H1 (cell line): ENCODE results near the gene ADAMTS3. TPM values are rescaled to one million over a fixed set of nuclear protein-coding genes. Genes with fewer than 3 reads are reported as not detected.

Experiments
- CTCF ChIA-PET: fragments of 300-600 bp; sonication (Branson Sonifier 250); formaldehyde crosslinking; loops from one replicate; lab custom pipeline; 2021; ENCODE audit not compliant: partially characterized antibody; lab: Charles Lee
- POLR2A ChIA-PET: fragments of 300-600 bp; sonication (Branson Sonifier 250); formaldehyde crosslinking; loops from one replicate; lab custom pipeline; 2021; ENCODE audit warnings: inconsistent platforms; ENCODE audit not compliant: partially characterized antibody; lab: Charles Lee
- DNase-seq, 2 experiments: peaks; one replicate each; pipeline versions ENCODE4 v3.0.0 to v3.0.0-alpha.2; 2010 to 2022; ENCODE audit warnings: low spot score in 2 of 2, low read depth in 1 of 2, mixed read lengths in 1 of 2
- FAIRE-seq: peaks from 2 replicates; lab custom pipeline; 2011; peaks lifted over from hg19 to GRCh38; lab: Jason Lieb, UNC
- H2AFZ ChIP-seq: 2 replicates; pipeline ENCODE4 v1.8.1; 2012; ENCODE audit warnings: low read length, inconsistent platforms
- H2AK5ac ChIP-seq: 2 replicates; pipeline ENCODE4 v1.6.1; 2013; ENCODE audit warnings: low read depth, low read length
- H2BK120ac ChIP-seq: replicated peaks from 2 replicates; pipeline ENCODE3; 2013; ENCODE audit warnings: low read depth, low read length, inconsistent platforms
- H2BK12ac ChIP-seq: 2 replicates; pipeline ENCODE4 v1.6.1; 2013; ENCODE audit warnings: low read depth, low read length
- H2BK15ac ChIP-seq: 2 replicates; pipeline ENCODE4 v1.6.1; 2013; ENCODE audit warnings: low read length
- H2BK20ac ChIP-seq: 2 replicates; pipeline ENCODE4 v1.6.1; 2013; ENCODE audit warnings: low read length
- H2BK5ac ChIP-seq: 2 replicates; pipeline ENCODE4 v1.6.1; 2013; ENCODE audit warnings: low read depth, low read length
- H3K14ac ChIP-seq: 2 replicates; pipeline ENCODE4 v1.6.1; 2013; ENCODE audit warnings: inconsistent platforms; ENCODE audit not compliant: insufficient read length
- H3K18ac ChIP-seq: 2 replicates; pipeline ENCODE4 v1.6.1; 2013; ENCODE audit warnings: low read length; ENCODE audit errors: extremely low read depth
- H3K23ac ChIP-seq: 2 replicates; pipeline ENCODE4 v1.6.1; 2013; ENCODE audit warnings: inconsistent platforms; ENCODE audit not compliant: insufficient read length
- H3K23me2 ChIP-seq: 2 replicates; pipeline ENCODE4 v1.6.1; 2013; ENCODE audit warnings: low read depth, low read length
- H3K27ac ChIP-seq: 2 replicates; pipeline ENCODE4 v1.6.1; 2011; ENCODE audit warnings: low read depth, low read length, inconsistent platforms
- H3K27me3 ChIP-seq, 4 experiments: replicated peaks in 1 of 4; 1 replicate in 1 of 4; 2 replicates in 3 of 4; pipeline versions ENCODE4 v1.6.1 to v1.8.1; 2011 to 2013; ENCODE audit warnings: low read length in 3 of 4, mild to moderate bottlenecking in 3 of 4, inconsistent platforms in 2 of 4, mixed read lengths in 2 of 4, moderate library complexity in 1 of 4; ENCODE audit not compliant: control insufficient read depth in 3 of 4, insufficient read depth in 3 of 4; ENCODE audit errors: extremely low read depth in 1 of 4
- H3K36me3 ChIP-seq, 4 experiments: 2 replicates each; pipeline versions ENCODE4 v1.6.1 to v1.8.1; 2011 to 2013; ENCODE audit warnings: mild to moderate bottlenecking in 4 of 4, low read length in 3 of 4, moderate library complexity in 2 of 4, control low read depth in 1 of 4, inconsistent platforms in 1 of 4; ENCODE audit not compliant: insufficient read depth in 4 of 4, control insufficient read depth in 2 of 4
- H3K4ac ChIP-seq: replicated peaks from 2 replicates; pipeline ENCODE3; 2013; ENCODE audit warnings: low read length, low read depth, mixed read lengths, inconsistent platforms; ENCODE audit not compliant: insufficient read length
- H3K4me1 ChIP-seq, 4 experiments: replicated peaks in 1 of 4; 1 replicate in 1 of 4; 2 replicates in 3 of 4; pipeline versions ENCODE4 v1.6.1 to v1.8.1; 2011 to 2013; ENCODE audit warnings: low read length in 3 of 4, inconsistent platforms in 2 of 4, mixed read lengths in 1 of 4; ENCODE audit not compliant: insufficient read depth in 4 of 4, control insufficient read depth in 3 of 4
- H3K4me2 ChIP-seq, 2 experiments: 2 replicates each; pipeline versions ENCODE4 v1.6.1 to v1.8.1; 2011 to 2013; ENCODE audit warnings: low read depth in 2 of 2, low read length in 2 of 2, control low read depth in 1 of 2, inconsistent platforms in 1 of 2, mild to moderate bottlenecking in 1 of 2; ENCODE audit not compliant: insufficient read depth in 1 of 2
- H3K4me3 ChIP-seq, 4 experiments: fragments of 200-600, 300-600 bp in 1 of 4; sonication (generic), shearing (Covaris generic), sonication (Bioruptor Twin) in 1 of 4; 2 replicates each; pipeline versions ENCODE4 v1.5.1 to v1.8.1; 2011 to 2016; ENCODE audit warnings: low read length in 4 of 4, low read depth in 3 of 4, control low read depth in 2 of 4, inconsistent platforms in 2 of 4, mild to moderate bottlenecking in 2 of 4, mixed read lengths in 1 of 4, moderate library complexity in 1 of 4; ENCODE audit not compliant: insufficient read depth in 2 of 4; ENCODE audit errors: extremely low read depth in 1 of 4
- H3K56ac ChIP-seq: replicated peaks from 2 replicates; pipeline ENCODE3; 2013; ENCODE audit warnings: low read depth, mild to moderate bottlenecking, mixed read lengths, low read length, inconsistent platforms; ENCODE audit not compliant: insufficient read length
- H3K79me1 ChIP-seq: 2 replicates; pipeline ENCODE4 v1.6.1; 2013; ENCODE audit warnings: low read depth, low read length, control low read depth
- H3K79me2 ChIP-seq, 2 experiments: 2 replicates each; pipeline versions ENCODE4 v1.6.1 to v1.8.1; 2012 to 2013; ENCODE audit warnings: low read length in 2 of 2, mild to moderate bottlenecking in 2 of 2, inconsistent platforms in 1 of 2; ENCODE audit not compliant: insufficient read depth in 2 of 2, control insufficient read depth in 1 of 2
- H3K9ac ChIP-seq, 4 experiments: replicated peaks in 1 of 4; 1 replicate in 1 of 4; 2 replicates in 3 of 4; pipeline versions ENCODE4 v1.6.1 to v1.8.1; 2011 to 2013; ENCODE audit warnings: low read depth in 3 of 4, low read length in 3 of 4, control low read depth in 2 of 4, mild to moderate bottlenecking in 2 of 4, moderate library complexity in 2 of 4, inconsistent platforms in 1 of 4; ENCODE audit errors: extremely low read depth in 1 of 4
- H3K9me3 ChIP-seq, 2 experiments: 2 replicates each; pipeline versions ENCODE4 v1.6.1 to v1.8.1; 2012 to 2013; ENCODE audit warnings: mild to moderate bottlenecking in 2 of 2, moderate library complexity in 2 of 2, control low read depth in 1 of 2, inconsistent platforms in 1 of 2, low read depth in 1 of 2, low read length in 1 of 2, mixed read lengths in 1 of 2; ENCODE audit not compliant: insufficient read depth in 2 of 2
- H4K20me1 ChIP-seq, 2 experiments: replicated peaks in 1 of 2; 2 replicates each; pipeline versions ENCODE3 to v1.8.1; 2011 to 2013; ENCODE audit warnings: inconsistent platforms in 2 of 2, low read length in 2 of 2, mild to moderate bottlenecking in 1 of 2; ENCODE audit not compliant: insufficient read depth in 2 of 2, control insufficient read depth in 1 of 2
- H4K5ac ChIP-seq: 2 replicates; pipeline ENCODE4 v1.6.1; 2013; ENCODE audit warnings: low read length, low read depth, mixed read lengths, inconsistent platforms; ENCODE audit not compliant: insufficient read length
- H4K8ac ChIP-seq: 2 replicates; pipeline ENCODE4 v1.8.0; 2013; ENCODE audit warnings: mild to moderate bottlenecking, moderate library complexity, low read length, inconsistent platforms; ENCODE audit not compliant: insufficient read depth; ENCODE audit errors: extremely low read depth
- H4K91ac ChIP-seq: replicated peaks from 2 replicates; pipeline ENCODE3; 2013; ENCODE audit warnings: low read length, mixed read lengths, inconsistent platforms; ENCODE audit not compliant: insufficient read length
- ASH2L ChIP-seq: fragments of 200-600, 300-600 bp; sonication (generic); IDR thresholded peaks from one replicate; pipeline ENCODE4 v1.7.1; 2017; ENCODE audit warnings: low read length
- CBX5 ChIP-seq: fragments of 300-800, 300-1000 bp; sonication (generic); IDR thresholded peaks from 2 replicates; pipeline ENCODE4 v1.7.1; 2016; ENCODE audit warnings: antibody characterized with exemption, low read length, low read depth
- CEBPB ChIP-seq: IDR thresholded peaks from 2 replicates; pipeline ENCODE4 v1.6.1; 2012; ENCODE audit warnings: low read depth, low read length
- FOSL1 ChIP-seq: IDR thresholded peaks from 2 replicates; pipeline ENCODE4 v1.6.1; 2011; ENCODE audit warnings: mild to moderate bottlenecking, low read depth, low read length, moderate library complexity; ENCODE audit not compliant: insufficient read depth
- GTF2F1 ChIP-seq: IDR thresholded peaks from 2 replicates; pipeline ENCODE4 v1.6.1; 2012; ENCODE audit warnings: low read depth, low read length, improper control_type of control experiment, borderline replicate concordance
- HDAC2 ChIP-seq, 2 experiments: fragments of 300-600 bp in 1 of 2; sonication (generic) in 1 of 2; IDR thresholded peaks; 2 replicates each; pipeline ENCODE4 v1.6.1; 2011 to 2012; ENCODE audit warnings: low read depth in 2 of 2, low read length in 2 of 2, mild to moderate bottlenecking in 2 of 2, moderate library complexity in 2 of 2, borderline replicate concordance in 1 of 2, inconsistent platforms in 1 of 2
- NRF1 ChIP-seq: IDR thresholded peaks from 2 replicates; pipeline ENCODE4 v1.6.1; 2011; ENCODE audit warnings: mild to moderate bottlenecking, low read depth, low read length, improper control_type of control experiment
- RNF2 ChIP-seq: fragments of 200-900, 300-1000 bp; sonication (generic); IDR thresholded peaks from 2 replicates; pipeline ENCODE4 v1.7.1; 2016; ENCODE audit warnings: borderline replicate concordance, low read depth, mild to moderate bottlenecking, antibody characterized with exemption, low read length; ENCODE audit not compliant: poor library complexity, severe bottlenecking; ENCODE audit errors: missing control alignments
- SP1 ChIP-seq: IDR thresholded peaks from 2 replicates; pipeline ENCODE4 v1.6.1; 2011; ENCODE audit warnings: low read depth, low read length
- SP2 ChIP-seq: IDR thresholded peaks from 2 replicates; pipeline ENCODE4 v1.6.1; 2012; ENCODE audit warnings: mild to moderate bottlenecking, low read length, inconsistent platforms
- SP4 ChIP-seq: IDR thresholded peaks from 2 replicates; pipeline ENCODE4 v1.6.1; 2012; ENCODE audit warnings: low read length, inconsistent platforms
- SRF ChIP-seq: IDR thresholded peaks from 2 replicates; pipeline ENCODE4 v1.6.1; 2011; ENCODE audit warnings: mild to moderate bottlenecking, low read depth, low read length, moderate library complexity
- SUZ12 ChIP-seq: fragments of 200-600 bp; sonication (generic); IDR thresholded peaks from 2 replicates; pipeline ENCODE4 v1.6.1; 2012; ENCODE audit warnings: mild to moderate bottlenecking, inconsistent platforms, low read length, moderate library complexity, mixed read lengths
- TAF7 ChIP-seq: optimal IDR thresholded peaks from 2 replicates; pipeline ENCODE3; 2011; ENCODE audit warnings: low read depth, mild to moderate bottlenecking, inconsistent platforms, low read length, moderate library complexity, borderline replicate concordance
- TCF12 ChIP-seq: IDR thresholded peaks from 2 replicates; pipeline ENCODE4 v1.6.1; 2011; ENCODE audit warnings: low read depth, mild to moderate bottlenecking, low read length
- YY1 ChIP-seq: IDR thresholded peaks from 2 replicates; pipeline ENCODE4 v1.6.1; 2011; ENCODE audit warnings: low read depth, mild to moderate bottlenecking, low read length
- WGBS, 2 experiments: shearing (Covaris generic) in 1 of 2; methylation state at CpG; one replicate each; pipeline versions ENCODE4 v1.1.6 to v1.1.7; 2013 to 2015; ENCODE audit warnings: low lambda C conversion rate in 2 of 2, mixed read lengths in 2 of 2, inconsistent platforms in 1 of 2, low coverage in 1 of 2, missing lambda C conversion rate in 1 of 2; ENCODE audit not compliant: insufficient replicate concordance in 2 of 2, insufficient coverage in 1 of 2, insufficient read length in 1 of 2; ENCODE audit errors: extremely low coverage in 1 of 2, missing lambda C conversion rate in 1 of 2; 5-methylcytosine and 5-hydroxymethylcytosine counted together
- polyA plus RNA-seq, 7 experiments: library from polyadenylated mRNA; depleted of rRNA in 3 of 7; stranded (reverse) in 5 of 7; unstranded in 2 of 7; fragments of >200 nt in 5 of 7; fragments of 200-250 nt in 2 of 7; gene quantifications; 1 replicate in 5 of 7; 2 replicates in 1 of 7; 4 replicates in 1 of 7; pipeline versions ENCODE4 v1.2.1 to v1.2.3, GENCODE V29; 2011 to 2013; ENCODE audit warnings: missing spikeins in 2 of 7, mixed read lengths in 2 of 7
- total RNA-seq: library from RNA; stranded (reverse); fragmentation: NEBNext Ultra II Directional; extraction: Animal tissue kit (Norgen Biotek cat#: 25700); gene quantifications from 2 replicates; pipeline ENCODE4 v1.2.1, GENCODE V29; 2021

The ADAMTS3 gene
- total and polyA plus RNA-seq, 2 of the 8 experiments (the other 6 are each of a cell fraction or from before 2014, with no cell fraction given) = 1.3 to 3.4 TPM

DNA sequence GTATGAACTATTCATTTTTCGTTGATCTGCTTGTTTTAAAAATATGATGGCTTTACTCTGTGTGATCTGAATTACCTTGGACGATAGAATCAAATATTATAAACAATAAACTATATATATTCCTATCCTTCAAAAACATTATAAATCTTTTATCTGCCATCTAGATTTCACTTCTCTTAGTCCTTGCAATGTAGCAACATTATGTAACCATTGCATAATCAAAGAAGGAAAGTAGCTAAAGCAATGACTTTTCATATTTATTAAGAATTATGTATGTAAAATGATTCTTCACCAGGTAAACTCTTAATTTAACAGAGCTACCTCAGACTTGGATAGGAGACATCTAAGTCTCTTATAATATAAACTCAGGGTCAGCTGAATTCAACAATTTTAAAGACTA, 210.5 kb downstream of the ADAMTS3 start:
- H2BK20ac ChIP-seq = no peak overlapping the region
- no peak overlapping the region for H2BK12ac ChIP-seq
- H3K27me3 ChIP-seq = no peaks in the 10 kb centered on the region
- H3K14ac ChIP-seq = no peak overlapping the region
- no peaks in the 10 kb centered on the region for H3K4me1 ChIP-seq
- no peak overlapping the region for H2BK120ac ChIP-seq
- no peak overlapping the region for H2AFZ ChIP-seq
- DNase-seq (no peak), FAIRE-seq (no peak)
- no peaks in the 10 kb centered on the region for H3K23me2 ChIP-seq
- no peaks in the 10 kb centered on the region for H3K9me3 ChIP-seq
- H4K8ac ChIP-seq = no peak overlapping the region
- H2AK5ac ChIP-seq = no peak overlapping the region
- H4K5ac ChIP-seq = no peak overlapping the region
- no peak overlapping the region for H3K9ac ChIP-seq
- no peaks in the 10 kb centered on the region for H4K20me1 ChIP-seq
- H3K56ac ChIP-seq = no peak overlapping the region
- H4K91ac ChIP-seq = no peak overlapping the region
- H3K4me3 ChIP-seq = no peak overlapping the region
- no peak overlapping the region for H3K27ac ChIP-seq
- H3K23ac ChIP-seq = no peak overlapping the region
- H3K79me2 ChIP-seq = no peaks in the 10 kb centered on the region
- H3K18ac ChIP-seq = no peak overlapping the region
- no peaks in the 10 kb centered on the region for H3K36me3 ChIP-seq
- ChIA-PET POLR2A (no interaction called here), CTCF (interaction anchor here (0.7 to 2.0 kb wide), 3 partner anchors 17 to 433 kb away, joined by 3 to 7 read pairs (median 4); no protein-coding TSS in a partner anchor)
- H3K4me2 ChIP-seq = no peak overlapping the region
- no peak overlapping the region for H2BK15ac ChIP-seq
- no peak overlapping the region for H3K4ac ChIP-seq
- 80% methylated on average over 2 of the region's 2 CpGs; no CpG with 5 or more reads in 1 of the 2 experiments for WGBS, 2 experiments
- no peak overlapping the region for H2BK5ac ChIP-seq
- H3K79me1 ChIP-seq = no peaks in the 10 kb centered on the region
- TF ChIP-seq SRF (no peak), SP4 (no peak), RNF2 (no peak), TAF7 (no peak), FOSL1 (no peak), HDAC2 (IDR thresholded peaks at IDR 0.05; ENCODE audit: borderline replicate concordance in 1 of 2, low read depth in 2 of 2, low read length in 2 of 2) (no peak), SP1 (no peak), TCF12 (no peak), YY1 (no peak), NRF1 (no peak), GTF2F1 (no peak), ASH2L (no peak), SP2 (no peak), CEBPB (no peak; the same call in 1 of the 2 replicates), CBX5 (no peak), SUZ12 (no peak)
